IPS-18c (cell line): ENCODE data around the gene CXCL12.

Experiments
- H3K4me3 ChIP-seq: 2 replicates; pipeline ENCODE4 v1.7.0; 2013; ENCODE audit warnings: low read depth, mild to moderate bottlenecking, low read length, moderate library complexity; ENCODE audit not compliant: insufficient read depth
- H3K9me3 ChIP-seq: one replicate; pipeline ENCODE4 v1.6.1; 2013; ENCODE audit warnings: mild to moderate bottlenecking, low read length, moderate library complexity; ENCODE audit not compliant: control insufficient read depth, insufficient read depth

CXCL12 gene

GRCh38 chr10:44404741-44405437, 20.0 kb upstream of the CXCL12 start:
- Histone ChIP-seq H3K4me3 (no peak overlapping the region), H3K9me3 (no peaks in the 10 kb centered on the region)

DNA sequence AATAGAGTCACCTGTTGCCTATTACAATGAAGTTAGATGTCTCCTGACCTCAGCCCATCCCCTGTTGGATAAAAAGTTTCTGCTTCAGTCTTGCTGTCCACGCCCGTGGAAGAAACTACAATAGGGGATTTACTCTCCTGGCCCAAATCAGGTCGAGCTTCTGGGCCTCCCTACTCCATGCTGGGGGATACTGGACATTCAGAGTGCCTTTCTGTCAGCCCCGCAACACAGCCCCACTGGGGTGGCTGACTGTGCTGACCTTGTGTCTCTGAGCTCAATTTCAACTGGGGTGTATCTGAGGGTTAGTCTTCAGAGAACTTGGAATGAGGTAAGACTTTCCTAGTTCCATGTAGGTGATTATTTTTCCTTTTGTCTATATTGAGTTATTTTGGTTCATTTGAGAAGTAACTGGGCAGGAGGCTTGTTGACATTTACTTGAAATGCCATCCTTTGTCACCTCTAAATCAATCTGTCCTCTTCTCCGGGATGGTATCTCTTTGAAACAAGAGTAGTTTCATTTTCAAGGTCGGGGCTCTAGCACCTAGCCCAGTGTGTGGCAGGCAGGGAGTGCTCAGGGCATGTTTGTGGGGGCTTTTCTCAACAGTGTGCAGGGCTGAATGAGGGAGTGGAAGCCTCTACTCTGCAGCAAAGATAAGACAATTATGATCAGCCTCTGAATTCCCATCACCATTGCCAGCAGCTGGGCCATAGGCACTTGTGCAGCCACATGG, 17.7 kb upstream of the CXCL12 start:
- Histone ChIP-seq H3K9me3 (no peaks in the 10 kb centered on the region), H3K4me3 (no peak overlapping the region)

DNA sequence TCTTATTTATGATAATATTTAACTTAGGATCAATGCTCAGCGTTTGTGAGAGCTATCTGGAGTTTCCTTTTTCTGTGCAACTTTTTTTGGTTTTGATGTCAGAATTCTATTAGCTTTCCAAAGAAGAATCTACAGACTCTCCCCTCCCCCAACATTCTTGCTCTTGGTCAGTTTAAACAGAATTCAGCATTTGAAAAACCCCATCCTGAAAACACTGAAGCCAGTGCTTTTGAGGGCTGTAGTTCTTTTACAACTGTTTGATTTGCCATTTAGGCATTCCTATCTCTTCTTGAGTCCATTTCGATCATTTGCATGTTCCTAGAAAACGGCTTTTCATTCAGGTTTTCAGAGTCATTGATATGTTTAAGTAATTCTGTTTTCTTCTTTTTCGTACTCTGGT, 15.6 kb upstream of the CXCL12 start:
- H3K4me3 ChIP-seq = no peak overlapping the region; the same call in 1 of the 2 replicates
- H3K9me3 ChIP-seq = no peaks in the 10 kb centered on the region

DNA sequence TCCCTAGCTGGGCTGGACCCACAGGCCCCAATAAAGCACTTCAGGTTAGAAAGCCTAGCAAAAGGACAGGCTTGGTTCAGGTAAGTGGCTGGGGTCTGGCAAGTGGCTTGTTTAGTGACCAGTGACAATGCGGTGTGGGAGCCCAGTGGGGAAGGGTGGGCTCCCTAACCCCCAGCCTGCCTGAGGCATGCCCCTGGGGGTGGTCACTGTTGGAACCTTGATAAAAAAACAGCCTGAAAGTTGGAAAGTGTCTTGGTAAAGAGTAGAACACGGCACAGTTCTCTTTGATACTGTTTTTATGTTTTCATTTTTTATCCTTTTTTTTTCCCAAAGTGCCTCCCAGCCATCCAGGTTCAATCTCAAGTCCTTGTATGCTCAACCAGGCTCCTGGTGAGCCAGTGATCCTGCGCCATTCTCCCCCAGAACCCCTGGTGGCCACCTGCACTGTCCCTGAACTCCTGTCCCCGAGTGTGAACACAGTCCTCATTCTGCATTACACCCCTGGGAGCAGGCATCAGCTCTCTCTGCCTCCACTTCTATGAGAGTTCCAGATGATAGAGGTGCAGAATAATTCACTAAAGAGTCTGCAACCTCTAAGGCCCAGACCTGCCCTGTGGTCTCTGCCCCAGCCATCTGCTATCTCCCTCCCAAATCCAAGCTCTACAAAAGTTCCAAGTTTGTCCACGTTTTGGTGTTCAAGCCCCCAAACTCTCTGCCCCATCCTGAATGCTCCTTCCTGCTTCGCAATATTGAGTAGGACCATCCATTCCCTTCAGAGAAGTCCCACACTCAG, 15.0 kb upstream of the CXCL12 start:
- H3K9me3 ChIP-seq = no peaks in the 10 kb centered on the region
- no peak overlapping the region; the same call in 1 of the 2 replicates for H3K4me3 ChIP-seq

GRCh38 chr10:44398747-44399658, 14.1 kb upstream of the CXCL12 start:
- Histone ChIP-seq H3K9me3 (no peaks in the 10 kb centered on the region), H3K4me3 (no peak overlapping the region; the same call in 1 of the 2 replicates)

GRCh38 chr10:44398271-44398670, 13.4 kb upstream of the CXCL12 start:
- no peaks in the 10 kb centered on the region for H3K9me3 ChIP-seq

DNA sequence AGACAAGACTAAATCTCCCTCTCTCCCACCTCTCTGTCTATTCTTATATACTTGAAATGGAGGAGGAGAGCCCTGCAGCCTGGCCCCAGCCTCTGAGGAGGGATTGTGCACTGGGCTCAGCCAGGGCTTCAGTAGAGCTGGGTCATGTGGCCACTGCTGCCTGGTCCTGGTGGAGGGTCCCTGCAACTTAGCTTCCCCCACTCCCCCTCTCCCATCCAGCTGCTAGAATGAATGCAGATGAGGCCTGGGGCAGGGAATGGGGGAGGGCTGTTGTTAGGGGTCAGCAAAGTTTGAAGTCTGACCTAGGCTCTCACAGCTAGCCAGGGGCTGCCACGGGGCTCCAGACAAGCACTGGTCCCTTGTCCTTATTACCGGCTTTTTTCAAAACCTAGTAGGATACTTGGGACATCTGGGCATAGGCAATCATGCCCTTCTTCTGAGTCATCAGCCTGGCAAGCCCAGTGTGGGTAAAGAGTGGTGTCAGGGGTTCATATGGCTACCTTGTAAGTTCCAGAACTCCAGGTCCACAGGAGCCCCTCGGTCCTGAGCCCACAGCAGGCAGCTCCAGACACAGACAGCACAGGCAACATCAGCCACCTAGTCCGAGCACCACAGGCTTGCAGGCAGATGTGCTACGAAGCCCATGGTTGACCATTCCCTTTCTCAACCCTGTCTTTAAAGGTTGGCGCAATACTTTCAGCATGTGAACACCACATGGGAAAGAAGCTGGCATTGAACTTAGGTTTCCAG, 12.8 kb upstream of the CXCL12 start:
- H3K4me3 ChIP-seq = no peak overlapping the region
- H3K9me3 ChIP-seq = no peaks in the 10 kb centered on the region

More at GRCh38 chr10:44398271-44398670, 13.4 kb upstream of the CXCL12 start:
- no peak overlapping the region for H3K4me3 ChIP-seq

DNA sequence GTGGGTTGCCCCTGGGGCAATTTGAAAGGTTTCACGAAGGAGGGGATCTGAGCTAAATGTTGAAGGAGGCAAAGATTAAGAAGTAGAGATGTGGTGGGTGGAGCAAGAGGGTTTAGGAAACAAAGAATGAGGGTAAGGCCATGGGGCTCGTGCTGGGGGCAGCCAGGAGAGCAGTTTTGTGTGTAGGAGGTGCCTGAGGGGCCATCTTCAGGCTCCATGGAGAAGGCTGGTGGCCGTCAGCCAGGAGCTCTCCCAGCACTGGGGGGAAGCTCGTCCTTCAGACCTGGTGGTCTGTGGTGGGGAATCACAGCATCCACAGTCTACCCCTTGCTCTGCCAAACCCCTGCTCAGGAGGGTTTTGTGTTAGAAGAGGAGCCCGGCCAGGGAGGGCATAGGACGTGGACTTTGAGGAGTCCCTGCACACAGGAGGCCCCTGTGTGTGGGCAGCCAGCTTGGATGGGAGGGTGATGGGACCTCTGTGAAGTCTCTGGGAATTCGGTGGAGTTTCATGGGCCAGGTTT, 11.8 kb upstream of the CXCL12 start:
- Histone ChIP-seq H3K4me3 (no peak overlapping the region), H3K9me3 (no peaks in the 10 kb centered on the region)

GRCh38 chr10:44395902-44396670, 11.2 kb upstream of the CXCL12 start:
- Histone ChIP-seq H3K9me3 (no peaks in the 10 kb centered on the region), H3K4me3 (no peak overlapping the region)

- Histone ChIP-seq H3K4me3 (no peak overlapping the region), H3K9me3 (no peaks in the 10 kb centered on the region)
Measured at GRCh38 chr10:44395396-44395795, 10.5 kb upstream of the CXCL12 start.

DNA sequence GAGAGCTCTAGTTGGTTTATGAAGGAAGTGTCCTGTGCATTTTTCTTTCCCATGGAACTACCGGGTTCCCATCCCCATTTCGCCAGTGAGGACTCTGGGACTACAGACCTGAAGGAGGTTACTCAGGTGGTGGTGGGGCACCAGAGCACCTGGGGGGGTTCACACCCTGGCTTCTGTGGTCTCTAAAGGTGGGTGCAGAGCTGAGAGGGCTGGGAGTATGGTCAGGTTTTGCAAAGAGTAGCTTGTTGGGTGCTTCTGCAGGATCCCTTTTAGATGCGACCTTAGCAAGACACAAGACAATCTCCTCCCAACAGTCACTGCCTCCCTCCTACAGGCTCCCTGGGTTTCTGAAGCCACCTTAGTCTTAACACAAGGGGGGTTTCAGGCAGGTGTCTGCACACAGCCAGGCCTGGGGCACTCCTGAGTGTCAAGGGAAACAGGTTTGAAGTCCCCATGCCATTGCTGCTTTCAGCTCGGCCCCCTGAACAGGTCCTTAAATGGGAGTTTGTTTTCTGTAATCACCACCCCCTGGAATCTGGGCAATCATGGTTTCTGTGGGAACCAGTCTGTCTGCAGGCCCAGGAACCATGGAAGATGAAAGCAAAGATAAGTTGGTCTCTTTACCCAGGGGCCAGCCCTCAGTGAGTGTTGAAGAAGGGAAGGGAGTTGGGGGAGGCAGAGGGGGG, 9.9 kb upstream of the CXCL12 start:
- Histone ChIP-seq H3K4me3 (no peak overlapping the region), H3K9me3 (no peaks in the 10 kb centered on the region)

DNA sequence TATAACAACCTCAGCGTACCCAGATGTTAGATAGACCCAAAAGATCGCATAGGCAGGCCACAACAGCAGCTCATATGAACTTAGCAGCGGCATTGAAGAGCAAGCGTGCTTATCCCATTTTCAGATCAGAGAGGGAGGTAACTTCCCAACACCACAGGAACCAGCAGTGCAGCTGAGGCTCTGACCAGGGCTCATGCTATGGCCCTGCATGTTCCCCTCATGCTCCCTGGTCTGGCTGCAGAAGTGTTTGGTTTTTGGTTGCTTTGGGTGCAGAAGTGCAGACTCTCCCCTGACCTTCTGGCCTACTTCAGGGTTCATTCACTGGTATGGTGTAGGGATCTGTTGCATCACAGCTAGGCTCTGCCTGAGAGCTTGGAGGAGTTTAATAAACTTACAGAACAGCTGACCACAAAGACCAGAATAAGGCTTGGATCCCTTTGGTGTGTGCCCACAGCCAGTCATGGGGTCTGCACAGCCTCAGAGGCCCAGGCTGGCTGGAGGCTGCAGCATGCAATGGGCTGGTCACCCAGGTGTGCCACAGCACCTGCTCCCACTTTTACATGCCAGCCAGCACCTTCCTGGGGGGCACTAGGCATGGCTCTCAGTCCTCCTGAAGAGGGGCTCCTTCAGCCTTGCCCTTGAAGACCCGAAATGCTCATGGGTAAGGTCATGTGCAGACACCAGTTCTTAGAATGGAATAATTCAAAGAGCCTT, 9.1 kb upstream of the CXCL12 start:
- Histone ChIP-seq H3K9me3 (no peaks in the 10 kb centered on the region), H3K4me3 (no peak overlapping the region)

DNA sequence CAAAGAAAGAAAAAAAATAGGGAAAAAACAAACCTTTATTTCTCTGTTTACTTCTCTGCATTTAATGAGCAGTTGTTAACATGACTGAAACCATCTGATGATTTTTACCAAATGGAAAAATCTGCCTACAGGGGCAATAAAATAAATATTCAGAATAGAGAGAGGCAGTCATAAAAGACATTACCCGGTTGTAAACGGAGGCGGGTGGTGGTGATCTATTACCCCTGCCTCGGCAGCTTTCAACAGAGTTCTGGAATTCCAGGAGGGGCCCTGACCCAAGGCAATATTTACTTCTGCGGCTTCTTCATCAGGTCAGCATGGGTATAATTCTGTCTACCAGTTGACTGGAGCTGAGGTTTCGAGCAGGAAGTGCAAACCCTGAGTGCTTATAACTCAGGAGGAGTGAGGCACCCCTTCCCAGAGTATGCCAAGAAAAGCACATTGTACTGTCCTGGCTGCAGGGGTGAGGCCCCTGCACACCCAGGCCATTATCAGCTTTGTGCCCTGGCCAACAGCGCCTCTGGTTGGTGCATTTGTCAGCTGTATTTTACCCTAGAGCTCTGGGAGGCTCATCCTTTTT, 8.2 kb upstream of the CXCL12 start:
- Histone ChIP-seq H3K9me3 (no peaks in the 10 kb centered on the region), H3K4me3 (no peak overlapping the region)

DNA sequence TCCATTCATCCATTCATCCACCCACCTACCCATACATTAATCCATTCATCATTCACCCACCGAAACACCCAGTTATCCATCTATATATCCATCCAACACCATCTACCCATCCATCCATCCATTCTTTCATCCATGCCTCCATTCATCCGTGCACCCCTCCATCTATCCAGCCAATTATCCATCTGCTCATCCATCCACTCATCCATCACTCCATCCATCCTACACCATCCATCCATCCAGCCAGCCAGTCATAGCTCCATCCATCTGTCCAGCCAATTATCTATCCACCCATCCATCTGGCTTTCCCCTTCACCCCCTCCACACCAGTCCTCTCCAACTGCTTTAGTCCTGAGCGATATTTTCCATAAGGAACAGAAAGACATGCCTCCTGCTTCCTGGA, 7.5 kb upstream of the CXCL12 start:
- Histone ChIP-seq H3K9me3 (no peaks in the 10 kb centered on the region), H3K4me3 (no peak overlapping the region)
